ENCODE data around the gene NPAS3. TPM values are rescaled to one million over a fixed set of nuclear protein-coding genes. Genes with fewer than 3 reads are reported as not detected.

NPAS3 gene
- total RNA-seq, 6 donors from 2014 or later = 0.30 to 0.77 (median 0.59) TPM; not detected in 2

DNA sequence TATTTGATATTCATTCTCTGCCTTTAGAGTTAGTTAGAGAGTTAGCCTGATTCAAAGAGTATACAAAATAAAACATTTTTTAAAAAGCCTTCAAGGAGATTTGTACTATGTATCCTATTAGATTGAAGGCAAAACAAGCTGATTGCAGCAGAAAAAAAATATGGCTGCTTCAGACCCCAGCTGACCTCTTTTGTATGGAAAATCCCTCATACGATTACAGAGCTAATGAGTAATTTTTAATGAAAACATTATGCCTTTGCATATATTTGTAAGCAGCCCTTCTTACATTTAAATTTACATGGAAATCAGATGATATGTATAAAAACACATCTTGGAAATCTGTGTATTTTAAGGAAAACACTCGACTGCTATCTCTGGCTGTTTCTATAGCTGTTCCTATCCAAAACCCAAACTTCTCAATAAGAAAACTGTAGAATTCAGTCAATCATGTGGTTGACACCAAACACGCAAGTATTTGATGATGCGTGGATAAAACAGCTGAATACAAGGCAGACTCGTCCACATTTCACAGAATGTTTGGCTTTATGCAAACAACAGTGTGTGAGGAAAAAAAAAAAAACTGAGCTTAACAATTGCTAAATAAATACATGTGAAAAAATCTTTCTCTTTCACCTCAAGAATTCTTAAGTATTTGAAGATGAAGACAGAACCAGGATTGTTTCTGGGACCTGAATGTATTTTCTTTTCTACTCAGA is 736.9 kb downstream of the NPAS3 start:
- DNase-seq (no peak), ATAC-seq (ENCODE audit: low FRiP score in 2 of 2) (no peak)
- no peak overlapping the region for H3K27ac ChIP-seq
- no peaks in the 10 kb centered on the region for H3K36me3 ChIP-seq
- no peak overlapping the region for H3K4me3 ChIP-seq
- no peaks in the 10 kb centered on the region for H3K9me3 ChIP-seq
- no peak for TF ChIP-seq EP300 (IDR thresholded peaks at IDR 0.05)
- no peak for TF ChIP-seq POLR2AphosphoS5 (IDR thresholded peaks at IDR 0.05)
- TF ChIP-seq, protein P1, sequence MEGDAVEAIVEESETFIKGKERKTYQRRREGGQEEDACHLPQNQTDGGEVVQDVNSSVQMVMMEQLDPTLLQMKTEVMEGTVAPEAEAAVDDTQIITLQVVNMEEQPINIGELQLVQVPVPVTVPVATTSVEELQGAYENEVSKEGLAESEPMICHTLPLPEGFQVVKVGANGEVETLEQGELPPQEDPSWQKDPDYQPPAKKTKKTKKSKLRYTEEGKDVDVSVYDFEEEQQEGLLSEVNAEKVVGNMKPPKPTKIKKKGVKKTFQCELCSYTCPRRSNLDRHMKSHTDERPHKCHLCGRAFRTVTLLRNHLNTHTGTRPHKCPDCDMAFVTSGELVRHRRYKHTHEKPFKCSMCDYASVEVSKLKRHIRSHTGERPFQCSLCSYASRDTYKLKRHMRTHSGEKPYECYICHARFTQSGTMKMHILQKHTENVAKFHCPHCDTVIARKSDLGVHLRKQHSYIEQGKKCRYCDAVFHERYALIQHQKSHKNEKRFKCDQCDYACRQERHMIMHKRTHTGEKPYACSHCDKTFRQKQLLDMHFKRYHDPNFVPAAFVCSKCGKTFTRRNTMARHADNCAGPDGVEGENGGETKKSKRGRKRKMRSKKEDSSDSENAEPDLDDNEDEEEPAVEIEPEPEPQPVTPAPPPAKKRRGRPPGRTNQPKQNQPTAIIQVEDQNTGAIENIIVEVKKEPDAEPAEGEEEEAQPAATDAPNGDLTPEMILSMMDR (IDR thresholded peaks at IDR 0.05) = no peak
- TF ChIP-seq POLR2A (IDR thresholded peaks at IDR 0.05) = no peak
- WGBS, 2 donors = 69 to 74% methylated on average over 5 of the region's 5 CpGs
- no peaks in the 10 kb centered on the region for H3K4me1 ChIP-seq
- no peaks in the 10 kb centered on the region for H3K27me3 ChIP-seq

DNA sequence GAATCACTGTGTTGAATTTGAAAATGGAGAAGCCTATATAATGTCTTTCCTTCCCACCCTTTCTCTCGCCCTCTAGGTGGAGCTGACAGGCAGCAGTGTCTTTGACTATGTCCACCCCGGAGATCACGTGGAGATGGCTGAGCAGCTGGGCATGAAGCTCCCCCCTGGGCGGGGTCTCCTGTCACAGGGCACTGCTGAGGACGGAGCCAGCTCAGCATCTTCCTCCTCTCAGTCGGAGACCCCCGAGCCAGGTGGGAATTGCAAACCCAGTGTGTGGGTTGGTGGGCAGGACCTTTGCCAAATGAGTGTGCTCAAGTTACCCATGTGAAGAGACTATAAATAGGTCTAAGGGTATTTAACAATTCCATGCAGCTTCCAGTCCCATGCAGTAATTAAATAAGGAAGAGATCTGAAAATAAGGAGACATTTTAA is 737.5 kb downstream of the NPAS3 start:
- H3K27me3 ChIP-seq = no peaks in the 10 kb centered on the region
- DNase-seq (peak in 1 of 2 donors; percentile 7), ATAC-seq (ENCODE audit: low FRiP score in 2 of 2) (peak in 1 of 2 donors; percentile 53)
- no peak overlapping the region for H3K27ac ChIP-seq
- no peaks in the 10 kb centered on the region for H3K36me3 ChIP-seq
- 34 to 50% methylated on average over 5 to 7 of the region's 7 CpGs for WGBS, 2 donors
- peak overlapping the region in 1 of 4 donors; percentile 15 for H3K4me3 ChIP-seq
- H3K9me3 ChIP-seq = no peaks in the 10 kb centered on the region
- no peaks in the 10 kb centered on the region for H3K4me1 ChIP-seq
- TF ChIP-seq, protein P1 (IDR thresholded peaks at IDR 0.05) = peak in 2 of 6 experiments; percentile 16 to 18
- no peak for TF ChIP-seq POLR2A (IDR thresholded peaks at IDR 0.05)

DNA sequence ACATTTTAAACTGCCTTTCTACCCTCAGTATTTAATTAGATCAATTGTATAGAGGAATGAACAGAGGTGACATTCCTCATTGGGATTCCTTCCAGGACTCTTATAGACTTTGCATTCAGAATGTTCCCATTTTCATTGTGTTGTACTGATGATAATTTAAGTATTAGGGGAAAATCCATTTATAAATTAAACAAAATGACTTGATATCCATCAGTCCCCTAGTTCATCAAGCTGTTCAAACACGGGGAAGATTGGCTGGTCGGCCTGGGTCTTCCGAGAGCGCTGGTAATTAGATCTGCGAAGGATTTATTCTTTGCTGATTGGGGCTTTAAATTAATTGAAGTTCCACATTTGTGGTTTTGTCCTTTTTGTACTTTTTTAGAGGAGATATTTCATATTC is 738.2 kb downstream of the NPAS3 start:
- no peaks in the 10 kb centered on the region for H3K4me1 ChIP-seq
- no peak for DNase-seq
- no peaks in the 10 kb centered on the region for H3K27me3 ChIP-seq
- no peak overlapping the region for H3K27ac ChIP-seq
- no peak for ATAC-seq (ENCODE audit: low FRiP score in 2 of 2)
- H3K36me3 ChIP-seq = no peaks in the 10 kb centered on the region
- 93 to 95% methylated on average over 5 of the region's 5 CpGs for WGBS, 2 donors
- H3K4me3 ChIP-seq = no peak overlapping the region
- TF ChIP-seq POLR2AphosphoS5 (IDR thresholded peaks at IDR 0.05) (no peak), POLR2A (IDR thresholded peaks at IDR 0.05) (no peak), EP300 (IDR thresholded peaks at IDR 0.05) (no peak)
- TF ChIP-seq, protein P1 (IDR thresholded peaks at IDR 0.05) = no peak
- H3K9me3 ChIP-seq = no peaks in the 10 kb centered on the region

DNA sequence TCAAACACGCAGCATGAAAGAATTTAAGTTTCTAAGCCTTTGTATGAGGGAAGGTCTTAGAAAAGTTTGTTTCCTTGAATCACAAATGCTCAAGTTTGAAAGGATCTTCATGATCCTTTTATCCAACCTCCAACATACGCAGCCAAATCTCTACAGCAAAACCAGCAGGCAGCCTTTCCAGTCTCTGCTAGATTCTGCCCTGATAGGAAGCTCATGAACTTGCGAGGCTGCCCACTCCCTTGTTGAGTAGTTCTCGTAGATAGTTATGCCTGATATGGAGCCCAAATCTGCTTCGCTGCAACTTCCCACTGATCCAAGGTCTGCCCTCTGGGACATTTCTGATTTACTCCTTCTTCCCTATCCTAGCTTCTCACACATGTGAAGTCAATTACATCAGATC is 739.3 kb downstream of the NPAS3 start:
- ATAC-seq (ENCODE audit: low FRiP score in 2 of 2) = no peak
- 94 to 97% methylated on average over 5 of the region's 5 CpGs for WGBS, 2 donors

More for the DNA sequence above, 739.3 kb downstream of the NPAS3 start:
- H3K4me1 ChIP-seq = no peaks in the 10 kb centered on the region
- H3K27me3 ChIP-seq = no peaks in the 10 kb centered on the region
- H3K4me3 ChIP-seq = no peak overlapping the region
- no peaks in the 10 kb centered on the region for H3K9me3 ChIP-seq
- H3K27ac ChIP-seq = no peak overlapping the region
- DNase-seq = no peak
- H3K36me3 ChIP-seq = no peaks in the 10 kb centered on the region
- TF ChIP-seq EP300 (IDR thresholded peaks at IDR 0.05) = no peak
- TF ChIP-seq POLR2A (IDR thresholded peaks at IDR 0.05) = no peak
- no peak for TF ChIP-seq POLR2AphosphoS5 (IDR thresholded peaks at IDR 0.05)
- TF ChIP-seq, protein P1 (IDR thresholded peaks at IDR 0.05) = no peak
